ENCODE measurements around the gene USP34. TPM values are rescaled to one million over a fixed set of nuclear protein-coding genes. Genes with fewer than 3 reads are reported as not detected.
"Not testable (repeated sequence)": the region's sequence is repeated elsewhere in the genome, so short reads cannot be mapped to it uniquely, and the experiment has no call there.

USP34 gene
- total RNA-seq, 1 donor from 2014 or later: 177 TPM

GRCh38 chr2:61167579-61167978 is 303.3 kb downstream of the USP34 start:
- DNase-seq (ENCODE audit: low spot score in 2 of 2): no peak
- FAIRE-seq: no peak

- FAIRE-seq: no peak
Measured at GRCh38 chr2:61165946-61166345, 304.9 kb downstream of the USP34 start.

DNA sequence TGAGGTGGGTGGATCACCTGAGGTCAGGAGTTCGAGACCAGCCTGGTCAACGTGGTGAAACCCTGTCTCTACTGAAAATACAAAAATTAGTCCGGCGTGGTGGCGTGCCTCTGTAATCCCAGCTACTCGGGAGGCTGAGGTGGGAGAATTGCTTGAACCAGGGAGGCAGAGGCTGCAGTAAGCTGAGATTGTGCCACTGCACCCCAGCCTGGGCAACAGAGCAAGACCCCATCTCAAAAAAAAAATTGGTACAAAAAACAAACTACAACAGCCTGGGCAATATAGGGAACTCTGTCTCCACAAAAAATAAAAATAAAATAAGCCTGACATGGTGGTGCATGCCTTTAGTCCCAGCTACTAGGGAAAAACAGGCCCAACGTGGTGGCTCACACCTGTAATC is 305.8 kb downstream of the USP34 start:
- not testable (repeated sequence) for FAIRE-seq; DNase-seq (ENCODE audit: low spot score in 2 of 2)

More at GRCh38 chr2:61165946-61166345, 304.9 kb downstream of the USP34 start:
- no peak for DNase-seq (ENCODE audit: low spot score in 2 of 2)

DNA sequence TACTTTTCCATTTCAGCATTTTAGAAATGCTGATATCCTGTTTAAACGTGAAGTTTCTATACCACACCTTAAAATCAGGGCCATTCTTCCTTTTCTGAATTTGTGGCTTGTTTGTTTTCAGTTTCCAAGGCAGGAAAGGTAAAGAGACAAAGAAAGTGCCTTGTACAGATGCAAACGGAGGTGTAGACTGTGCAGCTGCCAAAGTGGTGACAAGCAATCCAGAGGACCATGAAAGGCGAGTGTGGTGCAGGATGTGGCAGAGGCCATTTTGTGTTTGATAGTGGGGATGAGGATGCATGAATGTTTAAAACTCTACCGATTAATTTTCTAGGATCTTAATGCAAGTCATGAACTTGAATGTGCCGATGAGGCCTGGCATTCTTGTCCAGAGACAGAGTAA is 308.2 kb downstream of the USP34 start:
- FAIRE-seq (no peak), DNase-seq (ENCODE audit: low spot score in 2 of 2) (no peak)

DNA sequence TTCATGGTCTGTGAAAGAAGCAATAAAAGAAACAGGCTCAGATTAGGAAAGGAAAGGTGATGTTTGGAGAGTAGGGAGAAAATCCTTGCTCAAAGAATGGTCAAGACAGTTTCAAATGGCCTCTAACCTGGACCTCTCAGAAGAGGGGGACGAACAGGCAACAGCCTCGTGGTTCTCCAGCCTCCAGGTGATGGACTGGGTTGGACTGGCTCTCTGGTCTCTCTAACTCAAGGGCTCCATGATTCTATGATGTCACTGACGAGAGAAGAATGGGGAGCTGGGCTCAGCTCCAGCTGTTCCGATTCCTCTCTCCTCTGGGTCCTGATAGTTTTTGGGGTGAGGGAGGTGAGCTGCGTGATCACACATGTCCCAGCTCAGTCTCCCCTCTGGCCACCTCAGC is 309.0 kb downstream of the USP34 start, which contains the start of gene C2orf74:
C2orf74 (plus strand) TSS at position 301 of the 400 bp plus-strand sequence. CDS start 327 bp downstream, outside the sequence.
- DNase-seq (ENCODE audit: low spot score in 2 of 2) (no peak), FAIRE-seq (no peak)

DNA sequence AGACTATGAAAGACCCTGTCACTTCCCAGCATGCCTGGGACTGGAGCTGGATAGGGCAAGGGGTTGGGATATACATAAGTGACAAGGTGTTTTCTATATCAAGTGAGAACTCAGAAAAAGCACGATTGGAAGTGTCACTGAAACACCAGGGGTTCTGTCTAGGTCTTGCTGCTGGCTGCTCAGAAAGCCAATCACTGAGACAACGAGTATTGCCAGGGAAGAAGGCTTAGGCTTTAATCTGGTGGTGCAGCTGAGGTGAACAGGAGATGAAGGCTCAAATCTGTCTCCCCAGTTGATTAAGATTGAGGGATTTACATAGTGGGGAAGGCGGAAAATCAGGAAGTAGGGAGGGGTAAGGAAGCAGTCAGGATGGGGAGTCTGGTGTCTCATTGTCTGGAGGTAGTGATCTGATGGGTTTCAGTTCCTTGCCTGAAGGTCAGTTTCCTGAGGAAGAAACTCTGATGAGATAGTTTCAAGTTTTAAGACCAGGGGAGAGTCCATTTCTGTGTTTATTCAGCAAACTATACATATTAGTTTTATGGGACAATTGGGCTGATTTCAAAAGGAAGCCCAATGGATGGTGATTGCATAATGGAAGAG is 312.4 kb downstream of the USP34 start:
- FAIRE-seq (no peak), DNase-seq (ENCODE audit: low spot score in 2 of 2) (no peak)

DNA sequence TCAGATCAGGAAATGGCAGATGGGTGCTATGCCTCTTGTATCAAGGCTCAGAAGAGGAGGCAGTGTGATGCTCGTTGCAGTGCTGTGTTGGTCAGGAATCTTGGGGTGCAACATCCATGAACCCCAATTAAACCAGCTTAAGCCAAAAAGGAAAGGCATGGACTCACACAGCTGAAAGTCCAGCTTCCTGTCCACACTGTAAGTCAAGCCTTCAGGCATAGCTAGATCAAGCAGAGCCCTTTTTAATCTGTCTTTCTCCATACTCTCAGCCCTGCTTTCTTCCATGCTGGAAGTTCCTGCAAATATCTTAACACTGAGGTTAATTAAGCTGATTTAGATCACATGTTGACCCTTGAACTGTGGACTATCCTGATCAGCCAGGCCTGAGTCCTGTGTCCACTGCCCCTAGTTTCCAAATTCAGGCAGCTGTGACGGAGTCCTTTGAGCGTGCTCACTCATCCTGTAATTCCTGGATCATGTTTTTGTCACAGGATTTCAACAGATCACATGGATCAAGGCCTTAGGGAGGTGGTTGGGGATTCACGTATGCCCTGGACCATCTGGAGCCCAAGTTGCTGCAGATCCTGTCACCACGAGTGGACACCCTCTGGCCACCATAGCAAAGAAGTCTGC is 313.4 kb downstream of the USP34 start:
- no peak for DNase-seq (ENCODE audit: low spot score in 2 of 2)

GRCh38 chr2:61151436-61151835 is 319.5 kb downstream of the USP34 start:
- no peak for FAIRE-seq
- DNase-seq (ENCODE audit: low spot score in 2 of 2): no peak

More for the DNA sequence above, 313.4 kb downstream of the USP34 start:
- no peak for FAIRE-seq

DNA sequence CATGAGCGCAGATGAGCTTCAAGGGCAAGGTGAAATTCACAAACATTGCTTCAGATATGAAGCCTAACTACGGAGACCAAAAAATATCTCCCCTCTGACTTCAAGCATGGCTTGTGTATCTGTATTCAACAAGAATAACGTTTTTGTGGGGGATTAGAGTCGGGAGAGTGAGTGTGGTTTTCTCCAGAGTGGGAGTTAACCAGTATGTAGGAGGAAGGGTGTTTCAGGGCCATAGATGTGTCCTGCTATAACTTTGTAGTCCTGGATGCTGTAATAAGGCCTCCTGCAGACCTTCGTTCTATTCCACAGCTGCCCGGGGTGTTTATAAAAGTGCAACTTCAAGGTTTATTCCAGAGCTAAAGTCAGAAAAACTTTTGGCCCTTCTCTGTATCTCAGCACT is 321.8 kb downstream of the USP34 start:
- DNase-seq (ENCODE audit: low spot score in 2 of 2) (no peak), FAIRE-seq (no peak)

- FAIRE-seq: not testable (repeated sequence)
Measured at GRCh38 chr2:61148091-61148490, 322.8 kb downstream of the USP34 start.

GRCh38 chr2:61145990-61146389 is 324.9 kb downstream of the USP34 start:
- DNase-seq (ENCODE audit: low spot score in 2 of 2): no peak
- no peak for FAIRE-seq

More at GRCh38 chr2:61148091-61148490, 322.8 kb downstream of the USP34 start:
- not testable (repeated sequence) for DNase-seq (ENCODE audit: low spot score in 2 of 2)

DNA sequence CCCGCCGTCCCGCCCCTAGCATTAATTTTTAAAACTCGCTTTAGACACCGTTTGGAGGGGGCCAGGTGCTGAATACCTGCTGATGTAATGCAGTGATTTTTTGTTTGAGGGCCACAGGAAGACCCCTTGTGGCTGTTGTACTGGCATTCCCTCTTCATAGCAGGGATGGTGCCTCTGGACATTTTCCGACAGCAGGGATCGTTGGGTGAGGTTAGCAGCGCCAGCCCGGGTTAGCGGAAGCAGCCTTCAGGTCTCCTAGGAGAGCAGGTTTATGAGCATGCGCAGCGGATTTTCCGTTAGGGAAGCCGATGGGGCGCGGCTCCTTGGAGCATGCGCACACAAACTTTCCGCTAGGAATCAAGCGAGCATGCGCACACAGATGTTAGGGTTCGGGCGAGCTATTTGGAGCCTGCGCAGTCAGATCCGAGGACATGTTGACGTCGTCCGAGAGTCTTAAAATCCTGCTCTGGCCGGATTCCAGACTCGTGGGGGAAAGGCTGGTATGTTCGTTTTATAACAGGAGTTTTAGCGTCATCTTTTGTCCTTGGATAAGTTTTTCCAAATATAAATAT is 326.1 kb downstream of the USP34 start:
- DNase-seq (ENCODE audit: low spot score in 2 of 2) (peak; percentile 70 to 83), FAIRE-seq (peak; percentile 55)

DNA sequence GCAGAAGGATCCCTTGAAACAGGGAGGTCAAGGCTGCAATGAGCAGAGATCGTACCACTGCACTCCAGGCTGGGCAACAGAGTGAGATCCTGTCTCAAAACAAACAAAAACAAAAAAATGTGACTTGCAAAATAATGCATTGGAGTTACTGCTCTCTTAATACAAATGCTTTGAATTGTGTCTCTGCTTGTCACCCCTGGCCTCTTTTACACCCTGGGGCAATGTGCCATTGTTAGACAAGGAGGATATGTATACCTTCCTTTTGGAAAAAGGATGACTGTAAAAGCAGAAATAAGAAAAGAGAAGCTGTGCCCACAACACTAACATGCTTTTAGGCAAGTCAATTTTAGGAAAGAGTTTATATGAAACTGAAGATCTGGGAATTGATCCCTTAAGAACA is 329.7 kb downstream of the USP34 start:
- DNase-seq (ENCODE audit: low spot score in 2 of 2) (no peak), FAIRE-seq (no peak)

DNA sequence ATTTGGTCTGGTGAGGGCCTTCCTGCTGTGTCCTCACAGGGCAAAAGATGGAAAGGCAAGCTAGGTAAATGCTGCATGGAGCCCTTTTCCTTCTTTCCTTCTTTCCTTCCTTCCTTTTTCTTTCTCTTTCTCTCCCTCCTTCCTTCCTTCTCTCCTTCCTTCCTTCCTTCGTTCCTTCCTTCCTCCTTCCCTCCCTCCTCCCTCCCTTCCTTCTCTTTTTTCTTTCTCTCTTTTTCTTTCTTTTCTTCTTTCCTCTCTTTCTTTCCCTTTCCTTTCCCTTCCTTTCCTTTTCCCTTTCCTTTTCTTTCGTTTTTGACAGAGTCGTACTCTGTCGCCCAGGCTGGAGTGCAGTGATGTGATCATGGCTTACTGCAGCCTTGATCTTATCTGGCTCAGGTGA is 332.0 kb downstream of the USP34 start:
- FAIRE-seq (no peak), DNase-seq (ENCODE audit: low spot score in 2 of 2) (no peak)

Small RNAs within 50 kb of the gene (small RNA-seq; reads per million reads assigned to genes)
- not detected for gene SNORA70B

Other genes starting within 250 kb of the USP34 start
- 871 TPM for gene XPO1, start 67.3 kb upstream of the USP34 start, total RNA-seq

All from frontal cortex (tissue), 4 donors.